GM18502 (cell line): ENCODE results near the gene NPL.

Experiments used
- ATAC-seq: cut with Tn5 transposase; IDR thresholded peaks from one replicate; pipeline ENCODE4 v1.9.1; 2021; ENCODE audit warnings: mild to moderate bottlenecking; ENCODE audit not compliant: unreplicated experiment, poor library complexity

The NPL gene

DNA sequence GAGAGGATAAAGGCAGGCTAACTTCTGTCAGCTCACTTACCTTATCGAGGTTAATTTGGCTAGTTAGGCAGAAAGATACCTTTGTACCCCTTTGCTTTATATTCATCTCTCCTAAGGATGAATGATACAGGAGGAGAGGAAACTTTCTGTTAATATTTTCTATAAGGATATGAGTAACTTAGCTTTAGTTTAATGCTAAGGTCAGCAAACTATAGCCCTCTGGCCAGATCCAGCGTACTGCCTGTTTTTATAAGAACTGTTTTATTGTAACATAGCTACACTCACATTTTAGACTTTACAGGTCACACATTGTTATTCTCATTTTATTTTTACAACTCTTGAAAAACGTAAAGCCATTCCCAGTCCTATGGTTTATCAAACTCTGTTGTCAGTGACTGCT is 67.6 kb downstream of the NPL start:
- ATAC-seq: no peak

GRCh38 chr1:182860658-182861057 is 71.1 kb downstream of the NPL start:
- ATAC-seq: no peak

DNA sequence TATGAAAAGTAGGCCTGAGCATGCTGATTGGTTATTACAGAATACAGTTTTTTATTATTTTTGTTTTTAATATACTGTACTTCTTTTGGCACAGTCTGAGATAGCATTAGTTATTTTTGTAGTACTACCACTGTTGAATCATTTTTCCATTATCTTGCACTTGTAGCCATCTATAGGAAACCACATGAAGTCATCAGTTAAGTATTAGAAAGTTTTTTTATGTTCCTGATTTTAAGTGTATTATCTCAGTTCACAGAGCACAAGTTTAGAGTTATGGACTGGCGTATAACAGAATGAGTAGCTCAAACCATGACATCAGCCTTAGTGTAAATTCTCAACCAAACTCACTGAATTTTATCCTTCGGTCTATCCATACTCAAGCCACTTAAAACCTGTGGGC is 72.4 kb downstream of the NPL start:
- no peak for ATAC-seq

- ATAC-seq: no peak
Observed at GRCh38 chr1:182862827-182863226, 73.3 kb downstream of the NPL start.

GRCh38 chr1:182863940-182864339 is 74.4 kb downstream of the NPL start:
- ATAC-seq: no peak

GRCh38 chr1:182867861-182868260 is 78.3 kb downstream of the NPL start:
- ATAC-seq: no peak

GRCh38 chr1:182869241-182869666 is 79.7 kb downstream of the NPL start:
- no peak for ATAC-seq

DNA sequence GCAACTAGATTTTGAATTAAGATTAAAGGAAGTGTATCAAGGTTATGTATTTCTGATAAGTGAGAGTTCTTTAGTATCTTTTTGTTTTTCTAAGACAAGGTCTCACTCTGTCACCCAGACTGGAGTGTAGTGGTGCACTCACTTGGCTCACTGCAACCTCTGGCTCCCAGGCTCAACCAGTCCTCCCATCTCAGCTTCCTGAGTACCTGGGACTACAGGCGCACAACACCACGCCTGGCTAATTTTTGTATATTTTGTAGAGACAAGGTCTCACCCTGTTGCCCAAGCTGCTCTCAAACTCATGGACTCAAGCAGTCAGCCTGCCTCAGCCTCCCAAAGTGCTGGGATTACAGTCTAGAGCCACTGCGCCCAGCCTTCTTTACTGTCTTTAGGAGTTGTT is 83.3 kb downstream of the NPL start:
- no peak for ATAC-seq

DNA sequence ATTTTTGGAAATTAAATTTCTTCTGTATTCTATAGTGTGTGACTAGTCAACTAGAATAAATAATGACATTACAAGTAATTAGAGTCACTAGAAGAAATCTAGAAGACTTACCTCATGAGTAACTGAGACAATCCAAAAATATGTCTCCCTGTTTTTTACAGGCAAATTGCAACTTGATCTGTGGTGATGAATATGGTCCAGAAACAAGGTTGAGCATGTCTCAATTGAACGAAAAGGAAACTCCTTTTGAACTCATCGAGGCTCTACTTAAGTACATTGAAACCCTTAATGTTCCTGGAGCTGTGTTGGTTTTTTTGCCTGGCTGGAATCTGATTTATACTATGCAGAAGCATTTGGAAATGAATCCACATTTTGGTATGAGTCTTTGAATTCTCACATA is 86.3 kb downstream of the NPL start:
- no peak for ATAC-seq

- no peak for ATAC-seq
Observed at GRCh38 chr1:182877331-182877730, 87.8 kb downstream of the NPL start.

GRCh38 chr1:182877842-182878241 is 88.3 kb downstream of the NPL start:
- ATAC-seq: no peak
